GM12865 (cell line): Measurements from ENCODE around the gene IPO8.
"Not testable (repeated sequence)": the region's sequence is repeated elsewhere in the genome, so short reads cannot be mapped to it uniquely, and the experiment has no call there.

Source experiments
- DNase-seq: peaks from one replicate; pipeline ENCODE4 v3.0.0; 2010; ENCODE audit warnings: low read depth
- H3K4me3 ChIP-seq: 2 replicates; pipeline ENCODE4 v1.5.1; 2011; ENCODE audit warnings: mild to moderate bottlenecking, low read depth, low read length, control low read depth
- CTCF ChIP-seq: IDR thresholded peaks from 2 replicates; pipeline ENCODE4 v1.5.1; 2011; ENCODE audit warnings: low read length, control low read depth, low read depth, inconsistent platforms; ENCODE audit not compliant: insufficient read depth; ENCODE audit errors: missing control alignments

Gene IPO8

GRCh38 chr12:30630076-30630978, 65.3 kb downstream of the IPO8 start:
- TF ChIP-seq CTCF = no peak
- no peak for DNase-seq
- H3K4me3 ChIP-seq = no peak overlapping the region

GRCh38 chr12:30626847-30627246, 68.8 kb downstream of the IPO8 start:
- TF ChIP-seq CTCF = no peak
- DNase-seq = no peak
- no peak overlapping the region for H3K4me3 ChIP-seq

- no peak for DNase-seq
- TF ChIP-seq CTCF = no peak
- H3K4me3 ChIP-seq = no peak overlapping the region
Observed at GRCh38 chr12:30624009-30624408, 71.7 kb downstream of the IPO8 start.

- no peak for TF ChIP-seq CTCF
- H3K4me3 ChIP-seq = no peak overlapping the region
- peak; percentile 39 for DNase-seq
Observed at GRCh38 chr12:30622509-30622908, 73.2 kb downstream of the IPO8 start.

GRCh38 chr12:30621663-30622241, 73.9 kb downstream of the IPO8 start:
- H3K4me3 ChIP-seq, DNase-seq: not testable (repeated sequence)

GRCh38 chr12:30617346-30618016, 78.2 kb downstream of the IPO8 start:
- H3K4me3 ChIP-seq = no peak overlapping the region
- no peak for TF ChIP-seq CTCF
- no peak for DNase-seq

GRCh38 chr12:30614031-30614430, 81.6 kb downstream of the IPO8 start:
- H3K4me3 ChIP-seq = no peak overlapping the region
- TF ChIP-seq CTCF = no peak
- no peak for DNase-seq
